ENCODE results near the gene FUT3. TPM values are rescaled to one million over a fixed set of nuclear protein-coding genes. Genes with fewer than 3 reads are reported as not detected.

The FUT3 gene
- total and polyA plus RNA-seq, 2 of the 8 experiments (the other 6 are each of a cell fraction or from before 2014, with no cell fraction given), result 0.15 to 0.63 TPM

DNA sequence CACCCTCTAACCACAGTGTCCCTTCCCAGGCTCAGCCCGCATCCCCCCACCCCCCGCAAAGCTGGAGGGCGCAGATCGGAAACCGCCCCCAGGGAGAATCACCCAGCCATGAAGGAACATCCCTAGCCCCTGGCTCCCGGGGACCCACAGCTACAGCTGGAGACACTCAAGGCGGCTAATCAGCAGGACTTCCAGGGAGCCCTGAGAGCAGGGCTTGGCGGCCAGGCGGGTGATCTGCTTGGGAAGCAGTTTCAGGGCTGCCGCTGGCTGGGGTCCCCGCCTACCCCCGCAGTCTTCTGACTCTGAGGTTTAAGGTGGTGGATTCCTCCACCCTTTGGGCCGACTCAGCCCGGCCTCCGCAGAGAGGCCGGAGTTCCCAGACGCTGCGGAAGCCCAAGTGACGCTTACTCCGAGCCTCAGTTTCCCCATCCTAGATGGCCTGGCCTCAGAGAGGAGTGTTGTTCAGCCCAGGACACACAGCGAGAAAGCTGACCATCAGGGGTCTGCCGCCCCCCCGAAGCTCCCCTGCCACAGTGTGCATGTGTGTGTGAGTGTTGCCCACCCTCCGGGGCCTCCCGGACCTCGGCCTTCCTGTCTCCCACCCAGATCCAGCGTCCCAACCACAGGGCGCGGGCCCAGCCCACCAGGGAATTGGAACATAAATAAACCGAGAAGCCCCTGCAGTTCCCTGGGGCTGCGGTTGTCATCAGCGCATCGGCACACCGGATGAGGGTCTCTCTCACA, 21.5 kb downstream of the FUT3 start:
- H3K9ac ChIP-seq (replicated peaks in 1 of 4; ENCODE audit: extremely low read depth in 1 of 4, low read depth in 3 of 4, low read length in 3 of 4), result no peak overlapping the region
- ChIA-PET POLR2A (ENCODE audit: partially characterized antibody) (interaction anchor here (0.8 to 5.9 kb wide), 16 partner anchors 8 to 147 kb away, joined by 3 to 43 read pairs (median 8); partner anchors contain the start of genes FUT3, NDUFA11, NRTN and RANBP3), CTCF (ENCODE audit: partially characterized antibody) (interaction anchor here (1.4 to 7.8 kb wide), 4 partner anchors 15 to 63 kb away, joined by 5 to 58 read pairs (median 7); partner anchors contain the start of gene NRTN)
- H3K23me2 ChIP-seq (ENCODE audit: low read depth, low read length), result peaks cover 12% of the 10 kb centered on the region; the same call in 1 of the 2 replicates
- H3K79me2 ChIP-seq (ENCODE audit: control insufficient read depth in 1 of 2, insufficient read depth in 2 of 2, low read length in 2 of 2), result no peaks in the 10 kb centered on the region
- no peak overlapping the region for H4K5ac ChIP-seq (ENCODE audit: insufficient read length, low read depth, low read length)
- H4K8ac ChIP-seq (ENCODE audit: extremely low read depth, insufficient read depth, low read length), result no peak overlapping the region; the same call in 1 of the 2 replicates
- FAIRE-seq, result no peak
- no peaks in the 10 kb centered on the region; a peak in 1 of 7 replicates for H3K27me3 ChIP-seq (replicated peaks in 1 of 4; ENCODE audit: control insufficient read depth in 3 of 4, extremely low read depth in 1 of 4, insufficient read depth in 3 of 4, low read length in 3 of 4)
- DNase-seq (ENCODE audit: low read depth in 1 of 2, low spot score in 2 of 2), result no peak
- H3K36me3 ChIP-seq (ENCODE audit: control insufficient read depth in 2 of 4, insufficient read depth in 4 of 4, low read length in 3 of 4), result no peaks in the 10 kb centered on the region
- no peak overlapping the region for H2AFZ ChIP-seq (ENCODE audit: low read length)
- H3K9me3 ChIP-seq (ENCODE audit: insufficient read depth in 2 of 2, low read depth in 1 of 2, low read length in 1 of 2), result no peaks in the 10 kb centered on the region
- no peak overlapping the region for H3K4ac ChIP-seq (replicated peaks; ENCODE audit: insufficient read length, low read depth, low read length)
- no peak overlapping the region for H2BK12ac ChIP-seq (ENCODE audit: low read depth, low read length)
- no peaks in the 10 kb centered on the region for H3K79me1 ChIP-seq (ENCODE audit: low read depth, low read length)
- no peak overlapping the region for H3K27ac ChIP-seq (ENCODE audit: low read depth, low read length)
- H2BK20ac ChIP-seq (ENCODE audit: low read length), result no peak overlapping the region
- H2BK15ac ChIP-seq (ENCODE audit: low read length), result no peak overlapping the region
- no peak overlapping the region for H3K18ac ChIP-seq (ENCODE audit: extremely low read depth, low read length)
- peaks cover 0 to 8% (median 6%) of the 10 kb centered on the region in 4 experiments; a peak in 6 of 7 replicates for H3K4me1 ChIP-seq (replicated peaks in 1 of 4; ENCODE audit: control insufficient read depth in 3 of 4, insufficient read depth in 4 of 4, low read length in 3 of 4)
- H3K23ac ChIP-seq (ENCODE audit: insufficient read length), result no peak overlapping the region
- H4K91ac ChIP-seq (replicated peaks; ENCODE audit: insufficient read length, low read length), result no peak overlapping the region
- WGBS, 2 experiments (ENCODE audit: extremely low coverage in 1 of 2, insufficient coverage in 1 of 2, insufficient read length in 1 of 2, insufficient replicate concordance in 2 of 2, low coverage in 1 of 2, low lambda C conversion rate in 2 of 2, missing lambda C conversion rate in 1 of 2), result 84% methylated on average over 31 of the region's 34 CpGs; no CpG with 5 or more reads in 1 of the 2 experiments
- peak; percentile 97 for TF ChIP-seq KDM1A (IDR thresholded peaks at IDR 0.05; ENCODE audit: borderline replicate concordance, low read length)
- no peak for TF ChIP-seq CEBPB (IDR thresholded peaks at IDR 0.05; ENCODE audit: low read depth, low read length)
- TF ChIP-seq RXRA (IDR thresholded peaks at IDR 0.05; ENCODE audit: insufficient read depth, low read depth, low read length), result no peak
- TF ChIP-seq TAF7 (optimal IDR thresholded peaks at IDR 0.05; ENCODE audit: borderline replicate concordance, low read depth, low read length), result no peak
- no peak for TF ChIP-seq POLR2A (IDR thresholded peaks at IDR 0.05; ENCODE audit: control extremely low read depth in 1 of 2, low read depth in 2 of 2, low read length in 2 of 2)
- no peak for TF ChIP-seq MAFK (IDR thresholded peaks at IDR 0.05; ENCODE audit: low read depth, low read length)
- TF ChIP-seq BRCA1 (IDR thresholded peaks at IDR 0.05; ENCODE audit: low read depth, low read length), result no peak
- no peak for TF ChIP-seq CBX8 (IDR thresholded peaks at IDR 0.05; ENCODE audit: borderline replicate concordance, low read depth, low read length)
- TF ChIP-seq HDAC2 (IDR thresholded peaks at IDR 0.05; ENCODE audit: borderline replicate concordance in 1 of 2, low read depth in 2 of 2, low read length in 2 of 2), result peak in 1 of 2 experiments; percentile 94; a peak in 2 of 4 replicates
- no peak for TF ChIP-seq EGR1 (IDR thresholded peaks at IDR 0.05; ENCODE audit: borderline replicate concordance, low read depth, low read length)
- H3K56ac ChIP-seq (replicated peaks; ENCODE audit: insufficient read length, low read depth, low read length), result no peak overlapping the region
- no peak overlapping the region for H2BK120ac ChIP-seq (replicated peaks; ENCODE audit: low read depth, low read length)
- H3K14ac ChIP-seq (ENCODE audit: insufficient read length), result no peak overlapping the region
- H3K4me2 ChIP-seq (ENCODE audit: insufficient read depth in 1 of 2, low read depth in 2 of 2, low read length in 2 of 2), result peak overlapping the region; percentile 92 to 99
- peak overlapping the region; percentile 14 to 78 (median 73); a peak in 5 of 8 replicates for H3K4me3 ChIP-seq (ENCODE audit: extremely low read depth in 1 of 4, insufficient read depth in 2 of 4, low read depth in 3 of 4, low read length in 4 of 4)
- no peak overlapping the region for H2BK5ac ChIP-seq (ENCODE audit: low read depth, low read length)
- peaks cover 0 to 2% of the 10 kb centered on the region in 2 experiments for H4K20me1 ChIP-seq (replicated peaks in 1 of 2; ENCODE audit: control insufficient read depth in 1 of 2, insufficient read depth in 2 of 2, low read length in 2 of 2)
- H2AK5ac ChIP-seq (ENCODE audit: low read depth, low read length), result no peak overlapping the region

All from H1 (cell line).